ENCODE results near the gene GAGE10.

Gene GAGE10

DNA sequence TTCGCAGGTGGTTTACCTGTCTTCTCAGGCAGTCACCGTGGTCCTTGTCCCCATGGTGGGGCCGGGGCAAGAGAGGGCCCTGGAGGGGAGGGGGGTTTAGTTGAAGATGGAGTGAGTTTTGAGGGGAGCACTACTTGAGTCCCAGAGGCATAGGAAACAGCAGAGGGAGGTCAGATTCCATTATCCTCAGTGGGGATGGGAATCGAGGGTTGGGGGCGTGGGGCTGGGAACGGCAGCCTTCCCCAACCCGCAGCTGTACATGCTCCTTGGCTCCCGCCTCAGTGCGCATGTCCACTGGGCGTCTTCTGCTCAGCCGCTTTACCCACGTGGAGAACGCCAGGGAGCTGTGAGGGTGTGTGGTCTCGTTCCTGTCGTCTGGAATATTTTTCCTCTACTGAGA lies at the start of gene GAGE10:
Gene GAGE10, plus strand, starts transcription at position 301 of the 400 bp plus-strand sequence. CDS start 1,214 bp downstream, outside the sequence.
- no peak for TF ChIP-seq CTCF (IDR thresholded peaks at IDR 0.05; ENCODE audit: insufficient read depth, low read depth, low read length, missing control alignments)
- no peak within 1 kb of the TSS for H3K4me3 ChIP-seq (ENCODE audit: low read depth, low read length)

DNA sequence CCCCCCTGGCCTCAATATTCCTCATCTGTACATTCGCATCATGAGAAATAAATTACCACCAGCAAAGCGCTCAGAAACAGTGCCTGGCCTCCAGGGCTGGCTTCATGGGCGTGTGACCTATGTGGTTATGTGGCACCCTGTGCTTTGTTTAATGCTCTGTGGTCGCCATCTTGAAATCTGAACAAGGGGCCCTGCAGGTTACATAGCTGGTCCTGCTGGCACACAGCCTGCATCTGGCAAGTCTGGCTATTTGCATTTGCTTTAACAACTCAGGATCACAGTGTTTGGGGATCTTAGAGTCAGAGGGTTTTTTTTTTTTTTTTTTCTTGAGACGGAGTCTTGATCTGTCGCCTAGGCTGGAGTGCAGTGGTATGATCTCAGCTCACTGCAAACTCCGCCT lies 48.8 kb upstream of the GAGE10 start:
- no peak for TF ChIP-seq CTCF (IDR thresholded peaks at IDR 0.05; ENCODE audit: insufficient read depth, low read depth, low read length, missing control alignments)

More for the DNA sequence above, at the start of gene GAGE10:
- DNase-seq (ENCODE audit: low read depth) = no peak

DNA sequence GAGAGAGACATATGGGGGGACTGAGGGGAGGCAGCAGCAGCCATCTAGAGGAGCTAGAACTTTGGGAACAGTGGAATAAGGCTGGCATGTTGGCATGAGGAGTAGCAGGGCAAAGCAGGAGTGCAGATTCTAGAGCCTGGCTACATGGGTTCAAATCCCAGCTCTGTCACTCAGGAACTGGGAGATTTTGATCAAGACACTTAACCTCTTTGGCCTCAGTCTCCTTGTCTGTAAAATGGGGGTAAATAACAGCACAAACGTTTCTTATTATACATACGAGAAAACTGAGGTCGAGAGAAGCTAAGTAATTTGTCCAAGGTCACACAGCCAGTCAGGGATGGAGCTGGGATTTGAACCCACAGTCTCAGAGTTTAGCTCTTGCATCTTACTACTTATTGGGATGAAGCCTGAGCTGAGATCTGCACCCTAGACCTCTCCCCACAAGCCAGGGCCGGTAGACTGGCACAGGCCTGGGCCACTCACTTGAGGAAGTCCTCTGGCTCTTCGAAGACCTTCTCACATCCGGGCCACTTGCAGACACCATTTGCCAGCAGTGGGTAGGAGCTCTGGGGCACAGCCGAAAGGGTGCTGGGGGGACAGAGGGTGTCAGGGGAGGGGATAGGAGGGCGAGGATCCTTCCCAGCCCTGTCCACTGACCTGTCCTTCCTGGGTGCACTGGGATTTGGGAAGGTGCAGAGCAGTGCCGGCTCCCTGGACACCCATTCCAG lies 47.0 kb upstream of the GAGE10 start:
- DNase-seq (ENCODE audit: low read depth) = no peak

More for the DNA sequence above, 48.8 kb upstream of the GAGE10 start:
- DNase-seq (ENCODE audit: low read depth) = no peak
- no peak overlapping the region for H3K4me3 ChIP-seq (ENCODE audit: low read depth, low read length)

GRCh38 chrX:49257074-49257790 lies 46.2 kb upstream of the GAGE10 start:
- DNase-seq (ENCODE audit: low read depth) = no peak
- no peak for TF ChIP-seq CTCF (IDR thresholded peaks at IDR 0.05; ENCODE audit: insufficient read depth, low read depth, low read length, missing control alignments)
- no peak overlapping the region for H3K4me3 ChIP-seq (ENCODE audit: low read depth, low read length)

More for the DNA sequence above, 47.0 kb upstream of the GAGE10 start:
- no peak overlapping the region for H3K4me3 ChIP-seq (ENCODE audit: low read depth, low read length)
- TF ChIP-seq CTCF (IDR thresholded peaks at IDR 0.05; ENCODE audit: insufficient read depth, low read depth, low read length, missing control alignments) = no peak

DNA sequence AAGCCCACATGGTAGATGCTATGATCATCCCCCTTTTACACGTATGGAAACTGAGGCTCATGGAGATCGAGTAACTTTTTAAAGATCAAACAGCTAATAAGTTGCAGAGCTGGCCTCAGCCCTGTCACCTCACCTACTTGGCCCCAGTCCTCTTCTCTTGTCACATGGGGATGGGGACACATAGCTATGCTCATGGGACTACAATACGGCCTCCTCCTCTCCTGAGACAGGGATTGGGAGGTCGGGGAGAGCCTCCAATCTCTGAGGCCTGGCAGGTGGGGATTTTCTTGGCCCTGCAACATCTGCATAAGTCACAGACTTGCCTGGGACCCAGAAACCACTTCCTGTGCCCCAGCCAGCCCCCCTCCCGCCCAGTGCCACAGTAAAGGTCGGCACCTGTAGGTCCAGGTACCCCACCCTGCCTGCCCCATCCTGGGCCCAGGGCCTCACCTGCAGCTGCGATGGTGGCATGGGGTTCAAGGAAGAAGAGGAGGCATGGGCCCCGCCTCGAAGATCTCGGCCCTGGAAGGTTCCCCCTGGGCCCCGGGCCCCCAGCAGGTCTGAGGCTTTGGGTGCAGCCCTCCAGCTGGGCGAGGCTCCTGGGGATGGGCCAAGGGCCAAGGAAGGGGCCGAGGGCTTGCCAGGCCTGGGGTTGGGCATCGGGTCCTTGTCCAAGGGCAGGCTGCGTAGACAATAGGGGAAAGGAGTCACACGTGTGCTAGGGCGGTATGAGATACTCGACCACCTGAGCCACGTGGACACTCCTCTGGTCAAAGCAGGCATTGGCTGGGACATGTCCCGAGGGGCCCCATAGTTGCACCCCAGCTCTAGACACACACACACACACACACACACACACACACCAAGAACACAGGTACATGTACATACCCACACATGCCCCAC lies 45.3 kb upstream of the GAGE10 start:
- no peak for TF ChIP-seq CTCF (IDR thresholded peaks at IDR 0.05; ENCODE audit: insufficient read depth, low read depth, low read length, missing control alignments)
- DNase-seq (ENCODE audit: low read depth) = no peak
- H3K4me3 ChIP-seq (ENCODE audit: low read depth, low read length) = no peak overlapping the region

DNA sequence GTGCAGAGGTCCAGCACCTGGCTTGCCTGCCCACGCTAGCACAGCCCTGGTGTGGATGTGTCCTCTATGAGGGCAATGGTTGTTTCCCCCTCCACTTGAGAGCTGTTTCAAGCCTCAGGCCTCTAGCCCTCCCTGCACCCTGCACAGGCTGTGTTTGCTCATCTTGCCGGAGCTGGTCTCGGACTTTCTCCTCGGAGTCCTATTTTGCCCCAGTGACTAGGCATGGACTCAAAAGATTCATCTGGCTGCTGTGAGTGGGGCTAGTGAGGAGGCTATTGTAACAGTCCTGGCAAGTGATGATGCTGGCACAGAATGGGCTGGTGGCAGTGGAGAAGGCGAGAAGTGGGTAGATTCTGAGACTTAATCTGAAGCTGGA lies 44.7 kb upstream of the GAGE10 start:
- TF ChIP-seq CTCF (IDR thresholded peaks at IDR 0.05; ENCODE audit: insufficient read depth, low read depth, low read length, missing control alignments) = no peak
- no peak overlapping the region for H3K4me3 ChIP-seq (ENCODE audit: low read depth, low read length)
- no peak for DNase-seq (ENCODE audit: low read depth)
